ENCODE data around the gene ADAMTSL5. TPM values are rescaled to one million over a fixed set of nuclear protein-coding genes. Genes with fewer than 3 reads are reported as not detected.

Gene ADAMTSL5
- total and polyA plus RNA-seq, 9 of the 15 experiments (the other 6 are each of a cell fraction or from before 2014, with no cell fraction given) = 1.0 to 11.6 (median 4.1) TPM

- TF ChIP-seq THAP7 (CRISPR knock-in tag; IDR thresholded peaks at IDR 0.05) = no peak
- TF ChIP-seq MYNN (IDR thresholded peaks at IDR 0.05) = no peak
- TF ChIP-seq MYNN (CRISPR knock-in tag; IDR thresholded peaks at IDR 0.05) = no peak
- no peak for TF ChIP-seq ZFP36 (IDR thresholded peaks at IDR 0.05; ENCODE audit: low read depth, low read length, partially characterized antibody)
- TF ChIP-seq, protein P1, sequence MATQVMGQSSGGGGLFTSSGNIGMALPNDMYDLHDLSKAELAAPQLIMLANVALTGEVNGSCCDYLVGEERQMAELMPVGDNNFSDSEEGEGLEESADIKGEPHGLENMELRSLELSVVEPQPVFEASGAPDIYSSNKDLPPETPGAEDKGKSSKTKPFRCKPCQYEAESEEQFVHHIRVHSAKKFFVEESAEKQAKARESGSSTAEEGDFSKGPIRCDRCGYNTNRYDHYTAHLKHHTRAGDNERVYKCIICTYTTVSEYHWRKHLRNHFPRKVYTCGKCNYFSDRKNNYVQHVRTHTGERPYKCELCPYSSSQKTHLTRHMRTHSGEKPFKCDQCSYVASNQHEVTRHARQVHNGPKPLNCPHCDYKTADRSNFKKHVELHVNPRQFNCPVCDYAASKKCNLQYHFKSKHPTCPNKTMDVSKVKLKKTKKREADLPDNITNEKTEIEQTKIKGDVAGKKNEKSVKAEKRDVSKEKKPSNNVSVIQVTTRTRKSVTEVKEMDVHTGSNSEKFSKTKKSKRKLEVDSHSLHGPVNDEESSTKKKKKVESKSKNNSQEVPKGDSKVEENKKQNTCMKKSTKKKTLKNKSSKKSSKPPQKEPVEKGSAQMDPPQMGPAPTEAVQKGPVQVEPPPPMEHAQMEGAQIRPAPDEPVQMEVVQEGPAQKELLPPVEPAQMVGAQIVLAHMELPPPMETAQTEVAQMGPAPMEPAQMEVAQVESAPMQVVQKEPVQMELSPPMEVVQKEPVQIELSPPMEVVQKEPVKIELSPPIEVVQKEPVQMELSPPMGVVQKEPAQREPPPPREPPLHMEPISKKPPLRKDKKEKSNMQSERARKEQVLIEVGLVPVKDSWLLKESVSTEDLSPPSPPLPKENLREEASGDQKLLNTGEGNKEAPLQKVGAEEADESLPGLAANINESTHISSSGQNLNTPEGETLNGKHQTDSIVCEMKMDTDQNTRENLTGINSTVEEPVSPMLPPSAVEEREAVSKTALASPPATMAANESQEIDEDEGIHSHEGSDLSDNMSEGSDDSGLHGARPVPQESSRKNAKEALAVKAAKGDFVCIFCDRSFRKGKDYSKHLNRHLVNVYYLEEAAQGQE (IDR thresholded peaks at IDR 0.05; ENCODE audit: borderline replicate concordance) = peak; percentile 38
- TF ChIP-seq, protein P1 (CRISPR knock-in tag; IDR thresholded peaks at IDR 0.05; ENCODE audit: low read depth) = 0 out of 2 replicates have a peak, but pooled peaks have one; percentile 54
- TF ChIP-seq CBX1 (IDR thresholded peaks at IDR 0.05; ENCODE audit: low read depth) = peak; percentile 98
- no peak; the same call in 1 of the 2 replicates for TF ChIP-seq ZKSCAN1 (IDR thresholded peaks at IDR 0.05; ENCODE audit: low read depth, low read length)
- TF ChIP-seq SMAD4 (CRISPR knock-in tag; conservative IDR thresholded peaks at IDR 0.05) = peak; percentile 85
- no peak for TF ChIP-seq MTF1 (CRISPR knock-in tag; IDR thresholded peaks at IDR 0.05; ENCODE audit: borderline replicate concordance)
- no peak for TF ChIP-seq RFX5 (IDR thresholded peaks at IDR 0.05; ENCODE audit: low read depth, low read length)
- no peak for TF ChIP-seq ZNF655 (CRISPR knock-in tag; IDR thresholded peaks at IDR 0.05)
- TF ChIP-seq ELF1 (tag; IDR thresholded peaks at IDR 0.05) = peak; percentile 63
- no peak for TF ChIP-seq MEF2A (IDR thresholded peaks at IDR 0.05; ENCODE audit: control insufficient read depth, low read depth, low read length)
These were observed at the start of gene ADAMTSL5 (continued) for GRCh38 chr19:1512671-1513498.
